ENCODE data around the gene FTSJ3.
"Not testable (repeated sequence)": the region's sequence is repeated elsewhere in the genome, so short reads cannot be mapped to it uniquely, and the experiment has no call there.

The FTSJ3 gene, protein sequence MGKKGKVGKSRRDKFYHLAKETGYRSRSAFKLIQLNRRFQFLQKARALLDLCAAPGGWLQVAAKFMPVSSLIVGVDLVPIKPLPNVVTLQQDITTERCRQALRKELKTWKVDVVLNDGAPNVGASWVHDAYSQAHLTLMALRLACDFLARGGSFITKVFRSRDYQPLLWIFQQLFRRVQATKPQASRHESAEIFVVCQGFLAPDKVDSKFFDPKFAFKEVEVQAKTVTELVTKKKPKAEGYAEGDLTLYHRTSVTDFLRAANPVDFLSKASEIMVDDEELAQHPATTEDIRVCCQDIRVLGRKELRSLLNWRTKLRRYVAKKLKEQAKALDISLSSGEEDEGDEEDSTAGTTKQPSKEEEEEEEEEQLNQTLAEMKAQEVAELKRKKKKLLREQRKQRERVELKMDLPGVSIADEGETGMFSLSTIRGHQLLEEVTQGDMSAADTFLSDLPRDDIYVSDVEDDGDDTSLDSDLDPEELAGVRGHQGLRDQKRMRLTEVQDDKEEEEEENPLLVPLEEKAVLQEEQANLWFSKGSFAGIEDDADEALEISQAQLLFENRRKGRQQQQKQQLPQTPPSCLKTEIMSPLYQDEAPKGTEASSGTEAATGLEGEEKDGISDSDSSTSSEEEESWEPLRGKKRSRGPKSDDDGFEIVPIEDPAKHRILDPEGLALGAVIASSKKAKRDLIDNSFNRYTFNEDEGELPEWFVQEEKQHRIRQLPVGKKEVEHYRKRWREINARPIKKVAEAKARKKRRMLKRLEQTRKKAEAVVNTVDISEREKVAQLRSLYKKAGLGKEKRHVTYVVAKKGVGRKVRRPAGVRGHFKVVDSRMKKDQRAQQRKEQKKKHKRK

DNA sequence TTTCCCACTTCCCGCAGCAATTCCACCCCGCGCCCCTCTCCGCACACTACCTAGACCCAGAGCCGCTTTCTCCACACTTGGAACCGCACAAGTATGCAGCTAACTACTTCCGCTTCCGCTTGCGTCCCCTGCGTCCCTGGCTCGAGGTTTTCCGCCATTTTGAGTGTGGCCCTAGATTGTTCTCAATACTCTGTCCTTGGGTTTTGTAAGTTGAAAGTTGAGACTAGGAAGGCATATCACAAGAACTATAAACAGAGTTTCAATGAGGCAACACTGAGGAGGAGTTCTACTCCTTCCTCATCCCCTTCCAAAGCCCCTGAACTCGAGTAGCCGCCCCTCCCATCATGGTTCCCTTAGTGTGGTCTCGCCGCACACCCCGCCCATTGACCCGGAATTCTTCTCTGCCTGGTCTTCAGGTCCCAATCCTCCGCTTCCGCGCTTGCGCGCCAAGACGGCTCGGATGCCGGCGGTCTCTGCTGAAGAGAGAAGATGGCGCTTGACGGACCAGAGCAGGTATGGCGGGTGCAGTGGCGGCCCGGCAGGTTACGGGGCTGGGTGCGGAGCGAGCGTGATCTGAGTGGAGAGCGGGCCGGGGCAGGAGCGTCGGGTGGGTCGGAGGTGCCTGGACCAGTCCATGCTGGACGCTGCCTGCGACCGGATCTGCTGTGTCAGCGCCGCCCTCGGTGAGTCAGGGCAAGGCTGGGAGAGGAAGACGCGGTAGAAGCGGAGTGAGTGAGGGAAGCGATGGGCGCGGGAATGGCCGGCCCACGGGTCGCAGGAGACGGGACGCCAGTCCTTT lies at the start of gene FTSJ3, which contains the start of gene PSMC5:
Gene FTSJ3, minus strand, starts transcription at position 662 of the 799 bp plus-strand sequence. CDS start 761 bp downstream, outside the sequence.
Gene PSMC5, plus strand, starts transcription at position 430 of the 799 bp plus-strand sequence. Its CDS starts 60 bp downstream, at position 490.
- peak; percentile 96 for DNase-seq

DNA sequence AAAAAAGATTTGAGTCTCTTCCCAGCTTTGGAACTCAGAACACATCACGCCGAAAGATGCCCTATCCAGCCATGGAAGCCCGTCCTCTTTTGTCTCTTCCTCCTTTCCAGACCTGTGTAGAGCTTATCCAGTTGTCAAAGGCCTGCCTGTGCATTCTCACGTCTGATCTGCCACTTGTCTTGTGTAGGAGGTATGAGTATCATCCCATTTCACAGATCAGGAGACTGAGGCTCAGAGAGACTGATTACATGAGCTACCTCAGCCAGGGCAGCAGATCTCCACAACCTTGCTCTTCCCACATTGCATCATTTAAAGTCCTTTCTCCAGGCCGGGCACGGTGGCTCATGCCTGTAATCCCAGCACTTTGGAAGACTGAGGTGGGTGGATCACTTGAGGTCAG lies 47.2 kb upstream of the FTSJ3 start:
- DNase-seq: not testable (repeated sequence)

DNA sequence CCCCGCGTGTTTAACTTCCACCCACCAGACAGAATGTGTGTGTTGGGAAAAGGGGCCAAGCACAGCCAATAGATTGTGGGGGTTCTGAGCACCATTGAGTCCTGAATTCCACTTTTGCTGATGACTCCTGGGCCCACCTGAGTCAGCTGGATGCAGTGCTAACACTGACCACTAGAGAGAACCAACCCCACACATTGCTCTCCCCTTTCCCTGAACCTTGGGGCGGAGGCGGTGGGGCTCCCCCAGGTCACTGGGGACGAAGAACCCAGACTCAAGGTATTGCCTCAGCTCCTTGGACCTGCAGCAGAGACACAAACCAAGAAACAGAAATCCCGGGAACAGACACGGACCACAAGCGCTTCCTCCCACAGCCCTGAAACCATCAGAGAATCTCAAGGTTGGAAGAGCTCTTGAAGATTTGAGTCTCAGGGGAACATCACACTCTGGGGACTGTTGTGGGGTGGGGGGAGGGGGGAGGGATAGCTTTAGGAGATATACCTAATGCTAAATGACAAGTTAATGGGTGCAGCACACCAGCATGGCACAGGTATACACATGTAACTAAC lies 46.7 kb upstream of the FTSJ3 start:
- DNase-seq: not testable (repeated sequence)

DNA sequence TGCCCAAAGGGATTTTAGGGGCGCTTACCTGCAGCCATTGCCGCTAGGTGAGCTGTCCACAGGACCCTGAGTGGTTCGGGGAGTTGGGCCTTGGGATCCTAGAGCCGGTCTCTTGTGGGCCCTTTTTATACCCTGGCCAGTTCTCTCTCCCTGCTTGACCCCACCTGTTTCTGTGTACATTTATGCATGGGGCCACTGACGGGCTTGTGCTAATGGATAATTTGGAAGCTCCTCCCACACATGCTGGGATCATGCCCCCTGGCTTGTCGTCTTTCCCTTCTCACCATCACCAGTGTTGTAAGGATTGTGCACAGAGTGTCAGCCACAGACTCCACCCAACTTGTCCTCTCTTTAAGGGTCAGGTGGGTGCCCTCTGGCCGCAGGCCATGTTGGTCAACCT lies 46.1 kb upstream of the FTSJ3 start, which contains the start of gene CSH2:
Gene CSH2, minus strand, starts transcription at position 101 of the 400 bp plus-strand sequence. Its CDS starts 63 bp downstream, at position 38.
- DNase-seq: not testable (repeated sequence)

DNA sequence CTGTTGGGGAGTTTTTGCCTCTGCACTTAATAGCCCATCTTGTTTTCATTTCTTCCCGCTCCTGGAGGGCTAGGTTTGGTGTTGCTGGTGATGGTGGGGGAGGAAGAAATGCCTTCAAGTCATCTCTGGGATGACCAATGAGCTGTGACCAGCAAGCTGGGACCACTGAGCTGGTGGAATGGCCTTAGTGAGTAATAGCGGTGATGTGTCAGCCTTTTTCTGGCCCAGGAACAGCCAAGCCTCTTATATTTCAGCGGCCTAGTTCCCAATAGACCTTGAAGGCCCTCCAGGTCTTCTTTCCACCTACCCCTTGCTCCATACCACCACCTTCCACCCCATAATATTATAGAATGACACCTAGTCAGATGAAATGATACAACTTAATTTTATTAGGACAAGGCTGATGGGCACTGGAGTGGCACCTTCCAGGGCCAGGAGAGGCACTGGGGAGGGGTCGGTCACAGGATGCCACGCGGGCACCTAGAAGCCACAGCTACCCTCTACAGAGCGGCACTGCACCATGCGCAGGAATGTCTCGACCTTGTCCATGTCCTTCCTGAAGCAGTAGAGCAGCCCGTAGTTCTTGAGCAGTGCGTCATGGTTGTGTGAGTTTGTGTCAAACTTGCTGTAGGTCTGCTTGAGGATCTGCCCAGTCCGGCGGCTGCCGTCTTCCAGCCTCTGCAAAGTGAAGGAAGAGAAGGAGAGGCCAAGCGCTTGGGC lies 44.3 kb upstream of the FTSJ3 start:
- not testable (repeated sequence) for DNase-seq

DNA sequence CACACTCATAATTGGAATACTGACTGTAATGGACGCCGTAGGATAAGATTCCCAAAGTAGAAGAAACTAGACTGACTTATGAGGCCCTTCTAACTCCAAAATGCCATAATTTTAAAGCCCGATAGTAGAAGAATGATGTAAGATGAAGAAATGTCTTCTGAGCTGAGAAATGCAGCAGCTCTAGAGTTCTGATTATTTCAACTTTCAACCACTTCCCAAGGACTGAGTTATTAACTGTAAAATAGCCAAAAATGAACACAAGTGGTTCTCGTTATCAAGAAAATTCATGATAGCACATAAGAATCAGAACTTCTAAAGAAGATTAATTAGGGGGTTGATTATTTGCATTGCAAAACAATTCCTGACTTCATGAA lies 42.8 kb upstream of the FTSJ3 start:
- DNase-seq: not testable (repeated sequence)

DNA sequence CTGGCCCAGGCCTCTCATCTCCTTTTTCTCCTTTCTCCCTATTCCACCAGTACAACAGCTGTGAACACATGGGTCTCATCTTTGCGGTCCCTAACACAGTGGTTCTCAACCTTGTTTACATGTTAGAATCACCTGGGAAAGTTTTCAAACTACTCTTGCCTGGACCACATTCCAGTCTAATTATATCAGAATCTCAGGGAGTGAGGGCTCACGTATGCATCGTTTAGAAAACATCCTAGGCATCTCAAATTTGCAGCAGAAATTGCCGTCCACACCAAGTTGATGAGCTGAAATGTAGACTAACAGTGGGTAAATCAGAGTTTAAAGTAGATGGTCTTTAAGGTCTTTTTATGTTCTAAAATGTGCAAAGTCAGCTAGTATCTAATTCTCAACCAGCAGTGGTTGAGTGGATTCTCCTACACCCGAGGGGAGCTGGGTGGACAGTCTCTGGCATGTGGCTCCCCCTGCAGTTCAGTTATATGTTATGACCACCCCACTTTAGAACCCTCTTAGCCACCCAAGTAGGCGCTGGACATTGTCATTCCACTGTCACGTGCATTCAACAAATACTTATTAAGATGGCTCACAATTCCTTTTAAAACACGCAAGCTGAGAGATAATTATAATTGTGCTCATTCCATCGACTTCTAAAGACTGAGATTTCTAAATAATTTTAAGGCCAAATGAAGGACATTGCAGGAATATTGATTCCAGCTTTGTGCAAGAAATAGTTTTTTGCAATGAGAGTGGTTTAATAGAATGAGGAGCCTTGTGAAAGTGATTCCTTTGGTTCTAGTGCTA lies 42.2 kb upstream of the FTSJ3 start:
- DNase-seq: not testable (repeated sequence)

DNA sequence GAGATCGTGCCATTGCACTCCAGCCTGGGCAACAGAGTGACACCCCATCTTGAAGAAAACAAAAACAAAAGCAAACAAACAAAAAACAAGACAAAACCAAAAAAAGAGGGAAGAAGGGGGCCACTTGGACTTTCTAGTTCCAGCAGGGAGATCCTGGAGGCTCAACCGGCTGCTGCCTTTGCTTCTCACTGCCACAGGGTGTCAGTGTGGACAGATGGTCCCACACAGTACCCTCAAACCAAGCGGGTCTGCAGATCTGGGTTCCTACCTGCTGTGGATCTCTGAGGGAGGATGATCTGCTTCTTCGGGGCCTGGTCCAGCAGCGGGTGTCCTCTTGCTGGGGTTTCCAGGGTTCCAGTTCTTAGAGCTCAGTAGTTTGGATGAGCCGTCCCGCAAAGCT lies 39.2 kb upstream of the FTSJ3 start:
- DNase-seq: not testable (repeated sequence)

DNA sequence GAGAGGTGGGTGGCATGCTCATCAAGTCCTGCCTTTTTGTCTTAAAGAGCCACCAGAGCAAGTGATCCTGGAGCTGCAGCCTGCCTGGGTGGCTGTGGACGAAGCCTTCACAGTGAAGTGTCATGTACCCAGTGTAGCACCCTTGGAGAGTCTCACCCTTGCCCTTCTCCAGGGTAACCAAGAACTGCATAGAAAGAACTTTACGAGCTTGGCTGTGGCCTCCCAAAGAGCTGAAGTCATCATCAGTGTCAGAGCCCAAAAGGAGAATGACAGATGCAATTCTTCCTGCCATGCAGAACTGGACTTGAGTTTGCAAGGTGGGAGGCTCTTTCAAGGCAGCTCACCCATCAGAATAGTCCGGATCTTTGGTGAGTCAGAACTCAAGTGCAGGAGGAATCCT lies 31.8 kb upstream of the FTSJ3 start:
- DNase-seq: no peak

DNA sequence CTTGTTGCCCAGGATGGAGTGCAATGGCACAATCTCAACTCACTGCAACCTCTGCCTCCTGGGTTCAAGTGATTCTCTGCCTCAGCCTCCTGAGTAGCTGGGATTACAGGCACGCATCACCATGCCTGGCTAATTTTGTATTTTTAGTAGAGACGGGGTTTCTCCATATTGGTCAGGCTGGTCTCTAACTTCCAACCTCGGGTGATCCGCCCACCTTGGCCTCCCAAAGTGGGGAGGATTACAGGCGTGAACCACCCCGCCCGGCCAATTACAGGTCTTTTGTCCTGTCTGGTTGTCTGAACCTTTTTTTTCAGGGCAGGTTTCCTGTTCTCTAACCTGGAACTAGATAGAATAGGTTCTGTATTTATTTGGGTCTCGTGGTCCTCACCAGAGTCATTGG lies 29.0 kb upstream of the FTSJ3 start:
- DNase-seq: not testable (repeated sequence)

DNA sequence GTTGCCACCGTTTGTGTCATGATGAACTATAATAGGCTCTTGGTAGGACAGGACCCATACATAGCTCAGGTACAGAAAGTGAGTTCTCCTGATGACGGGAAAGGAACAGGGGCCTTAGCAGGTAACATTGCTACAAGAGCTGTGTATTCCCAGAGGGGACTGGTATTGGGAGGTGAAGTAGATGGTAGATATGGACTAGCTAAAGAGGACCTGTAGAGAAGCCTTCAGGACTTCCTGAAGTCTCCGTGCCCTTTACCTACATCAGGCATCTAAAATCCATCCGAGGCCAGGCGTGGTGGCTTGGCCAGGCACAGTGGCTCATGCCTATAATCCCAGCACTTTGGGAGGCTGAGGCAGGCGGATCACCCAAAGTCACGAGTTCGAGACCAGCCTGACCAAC lies 27.7 kb upstream of the FTSJ3 start:
- DNase-seq: no peak

DNA sequence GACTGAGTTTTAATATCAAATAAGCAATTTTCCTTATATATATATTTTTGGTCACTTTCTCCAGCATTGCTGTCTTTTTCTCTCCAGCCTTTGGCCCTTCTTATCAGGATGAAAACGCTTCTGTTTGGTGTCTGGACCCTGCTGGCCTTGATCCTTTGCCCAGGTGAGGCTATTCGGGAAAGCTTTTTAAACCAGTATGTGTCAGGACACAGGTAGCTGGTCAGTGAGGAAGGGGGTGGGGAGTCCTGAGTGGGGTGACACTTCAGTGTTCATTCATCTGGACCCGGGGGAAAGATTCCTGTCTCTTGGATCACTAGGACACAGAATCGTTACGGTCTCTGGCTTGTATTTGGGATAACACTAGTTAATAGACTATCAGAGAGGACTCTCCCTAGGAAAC lies 27.2 kb upstream of the FTSJ3 start:
- DNase-seq: no peak

DNA sequence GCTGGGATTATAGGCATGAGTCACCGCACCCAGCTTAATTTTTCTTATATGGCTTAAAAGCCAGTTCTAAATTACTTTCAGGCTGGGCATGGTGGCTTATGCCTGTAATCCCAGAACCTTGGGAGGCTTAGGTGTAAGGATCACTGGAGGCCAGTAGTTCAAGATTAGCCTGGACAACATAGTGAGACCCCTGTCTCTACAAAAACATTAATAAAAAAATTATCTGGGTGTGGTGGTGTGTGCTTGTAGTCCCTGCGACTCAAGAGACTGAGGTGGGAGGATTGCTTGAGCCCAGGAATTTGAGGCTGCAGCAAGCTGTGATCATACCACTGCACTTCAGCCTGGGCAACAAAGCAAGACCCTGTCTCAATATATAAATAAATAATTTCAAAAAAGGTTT lies 25.8 kb upstream of the FTSJ3 start:
- DNase-seq: no peak

DNA sequence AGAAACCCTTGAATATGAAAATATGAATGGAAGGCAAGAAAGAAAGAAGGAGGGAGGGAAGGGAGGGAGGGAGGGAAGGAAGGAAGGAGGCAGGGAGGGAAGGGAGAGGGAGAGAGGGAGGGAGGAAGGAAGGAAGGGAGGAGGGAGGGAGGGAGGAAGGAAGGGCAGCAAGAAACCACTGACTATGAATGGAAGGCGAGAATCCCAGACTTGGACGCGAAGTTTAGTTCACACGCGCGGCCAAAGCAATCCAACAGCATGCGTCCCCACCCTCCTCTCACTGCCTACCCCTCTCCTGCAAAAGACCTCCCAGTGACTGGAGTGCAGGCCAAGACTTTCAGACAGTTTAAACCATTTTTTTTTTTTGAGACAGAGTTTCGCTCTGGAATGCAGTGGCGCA lies 22.9 kb upstream of the FTSJ3 start:
- DNase-seq: no peak

DNA sequence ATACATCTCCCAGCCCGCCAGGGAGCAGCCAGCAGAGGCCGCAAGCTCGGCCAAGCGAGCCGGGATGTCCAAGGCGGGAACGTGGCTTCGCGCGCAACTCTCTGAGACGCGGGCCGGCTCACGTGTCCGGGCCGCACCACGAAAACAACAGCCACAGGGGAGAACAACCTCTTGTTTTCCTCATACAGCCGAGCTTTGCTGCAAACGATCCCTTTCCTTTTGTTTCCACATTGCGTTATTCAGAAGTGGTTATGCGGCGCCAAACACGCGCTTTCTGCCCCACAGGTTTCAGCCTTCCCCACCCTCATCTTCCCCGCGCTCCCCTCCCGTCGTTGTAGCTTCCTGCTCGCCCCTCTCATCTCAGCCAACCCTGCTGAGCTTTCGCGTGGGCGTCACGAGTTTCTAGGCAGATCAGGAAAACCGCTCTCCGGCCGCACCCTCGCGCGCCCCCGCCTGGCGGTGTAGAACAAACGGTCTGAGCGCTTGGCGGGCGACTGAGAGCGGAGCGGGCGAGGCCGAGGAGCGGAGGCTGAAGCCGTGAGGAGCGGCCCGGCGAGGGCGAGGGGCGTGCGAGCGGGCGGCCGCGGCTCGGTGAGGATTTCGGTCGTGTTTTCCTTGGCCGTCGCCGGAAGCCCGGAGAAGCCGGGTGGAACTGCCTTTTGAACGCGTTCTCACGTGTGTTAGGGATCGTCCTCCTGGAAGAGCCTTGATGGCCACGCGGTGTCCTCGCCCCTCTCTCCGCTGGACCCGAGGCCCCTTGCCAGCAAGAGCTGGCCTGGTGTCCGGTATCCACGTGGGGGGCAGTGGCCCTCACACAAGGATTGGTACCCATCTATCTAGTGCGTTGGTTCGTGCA lies 21.6 kb upstream of the FTSJ3 start:
- DNase-seq: peak; percentile 95

DNA sequence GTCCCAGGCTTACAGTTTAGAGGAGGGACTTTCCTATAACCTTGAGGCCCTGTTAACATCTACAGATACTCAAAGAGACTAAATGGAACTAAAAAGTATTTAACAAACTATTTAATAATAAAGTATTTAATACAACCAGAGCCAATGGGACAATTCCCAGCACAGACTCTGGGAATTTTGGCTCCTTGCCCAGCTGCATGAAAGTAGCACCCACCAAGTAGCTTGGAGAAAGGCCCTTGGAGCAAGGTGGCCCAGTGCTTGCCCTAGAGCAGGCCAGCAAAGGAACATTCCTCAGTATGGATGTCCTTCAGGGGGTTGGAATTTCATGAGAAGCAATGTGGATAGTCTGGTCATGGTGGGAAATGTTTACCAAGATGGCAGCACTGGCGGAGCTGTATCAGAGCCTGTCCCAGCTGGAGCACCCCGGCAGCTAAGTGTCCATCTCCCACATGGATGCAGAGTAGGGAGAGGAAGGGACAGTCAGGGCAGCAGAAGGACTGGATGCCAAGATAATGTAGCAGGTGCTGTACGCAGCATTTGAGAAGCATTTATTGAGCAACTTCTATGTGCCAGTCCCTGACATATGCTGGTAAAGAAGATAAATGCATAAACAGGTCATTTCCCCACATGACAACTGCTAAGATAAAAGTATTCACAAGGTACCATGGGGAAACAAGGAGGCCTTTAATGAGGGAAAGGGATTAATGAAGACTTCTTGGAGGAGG lies 20.2 kb upstream of the FTSJ3 start:
- DNase-seq: no peak

DNA sequence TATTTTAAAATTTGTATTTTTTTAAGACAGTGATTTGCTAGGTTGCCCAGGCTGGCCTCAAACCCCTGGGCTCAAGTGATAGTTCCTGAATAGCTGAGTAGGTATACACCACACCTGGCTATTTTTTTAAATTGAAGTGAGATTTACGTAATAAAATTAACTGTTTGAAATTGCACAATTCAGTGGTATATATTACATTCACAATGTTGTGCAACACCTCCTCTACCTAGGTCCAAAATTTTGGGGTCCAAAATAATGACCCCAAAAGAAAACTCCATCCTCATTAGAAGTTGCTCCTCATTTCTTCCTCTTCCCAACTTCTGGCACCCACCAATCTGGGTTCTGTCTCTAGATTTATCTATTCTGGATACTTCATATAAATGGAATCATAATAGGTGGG lies 18.0 kb upstream of the FTSJ3 start:
- DNase-seq: no peak

DNA sequence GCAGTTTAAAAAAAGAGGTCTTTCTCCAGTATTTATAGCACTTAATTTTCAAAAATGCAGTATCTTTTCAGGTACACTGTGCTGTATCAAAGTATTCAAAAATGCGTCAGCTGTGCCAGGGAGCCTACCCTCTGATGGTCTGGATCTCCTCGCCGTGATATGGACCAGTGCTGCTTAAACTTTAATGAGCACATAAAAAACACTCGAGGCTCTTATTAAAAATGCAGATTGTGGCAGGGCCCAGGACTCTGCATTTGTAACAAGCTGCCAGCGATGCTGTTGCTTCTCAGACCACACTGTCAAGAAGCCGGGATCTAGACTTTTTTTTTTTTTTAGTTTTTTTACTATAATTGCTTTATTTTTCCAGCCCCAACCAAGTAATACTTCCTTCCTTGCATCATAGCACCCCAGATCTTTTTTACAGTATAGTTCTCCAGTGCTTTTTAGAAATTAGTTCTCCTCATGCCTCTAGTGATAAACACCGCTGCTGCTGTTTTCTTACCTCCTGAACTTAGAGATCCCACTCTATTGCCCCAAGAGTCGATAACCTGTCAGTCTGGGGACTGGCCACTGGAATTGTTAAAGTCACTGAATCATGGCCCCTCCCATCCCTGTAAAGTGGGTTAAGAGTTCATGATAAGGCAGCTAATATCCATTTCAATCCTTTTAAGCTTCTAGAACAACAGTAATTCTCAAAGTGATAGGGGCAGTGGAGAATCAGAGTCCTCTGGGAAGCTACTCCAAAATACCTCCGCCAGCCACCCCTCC lies 16.6 kb upstream of the FTSJ3 start:
- no peak for DNase-seq

Data from CD4-positive, alpha-beta T cell treated with Interleukin-10 for 1 hour (primary cell).